HS-5 (cell line): ENCODE results near the gene GP5.

Source experiments
- DNase-seq: peaks from one replicate; pipeline ENCODE4 v3.0.0-alpha.2; 2012; ENCODE audit warnings: low read depth

Gene GP5

DNA sequence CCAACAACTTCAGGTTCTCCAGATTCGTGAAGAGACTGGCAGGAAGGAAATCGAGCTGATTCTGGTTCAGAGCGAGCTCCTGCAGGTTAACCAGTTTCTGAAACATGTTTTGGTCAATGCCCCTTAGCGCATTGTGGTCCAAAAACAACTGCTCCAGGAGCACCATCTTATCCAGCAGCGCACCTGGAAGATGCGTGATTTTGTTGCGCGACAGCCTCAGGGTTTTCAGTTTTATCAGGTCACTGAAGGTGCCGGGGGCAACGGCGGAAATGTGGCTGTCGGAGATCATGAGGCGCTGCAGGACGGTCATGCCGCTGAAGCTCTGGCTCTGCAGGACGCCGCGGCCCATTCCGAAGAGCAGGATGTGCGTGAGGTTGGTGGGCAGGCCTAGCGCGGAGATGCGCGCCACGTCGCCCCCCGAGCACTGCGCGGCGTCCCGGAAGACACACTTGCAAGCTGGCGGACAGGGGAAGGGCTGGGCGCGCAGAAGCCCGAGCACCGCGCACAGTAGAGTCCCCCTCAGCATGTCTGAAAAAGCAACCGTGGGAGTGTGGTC is 1.2 kb downstream of the GP5 start:
- no peak for DNase-seq

GRCh38 chr3:194396859-194397756 is 2.0 kb downstream of the GP5 start:
- DNase-seq, result no peak

DNA sequence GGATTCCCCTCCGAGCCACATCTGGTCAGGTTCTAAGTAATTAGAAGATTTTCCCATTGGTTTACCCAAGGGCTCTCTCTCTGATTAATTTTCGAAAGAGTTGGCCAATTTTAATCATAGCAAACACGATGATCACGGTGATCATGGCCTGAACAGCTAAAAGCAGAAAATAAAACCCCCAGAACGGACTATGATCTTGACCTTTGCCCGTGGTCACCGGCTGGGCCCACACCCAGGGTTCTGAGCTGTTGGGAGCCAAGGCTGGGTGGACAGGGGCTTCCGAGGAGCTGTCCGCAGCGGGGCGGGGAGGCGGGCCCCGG is 2.6 kb downstream of the GP5 start:
- DNase-seq, result no peak

DNA sequence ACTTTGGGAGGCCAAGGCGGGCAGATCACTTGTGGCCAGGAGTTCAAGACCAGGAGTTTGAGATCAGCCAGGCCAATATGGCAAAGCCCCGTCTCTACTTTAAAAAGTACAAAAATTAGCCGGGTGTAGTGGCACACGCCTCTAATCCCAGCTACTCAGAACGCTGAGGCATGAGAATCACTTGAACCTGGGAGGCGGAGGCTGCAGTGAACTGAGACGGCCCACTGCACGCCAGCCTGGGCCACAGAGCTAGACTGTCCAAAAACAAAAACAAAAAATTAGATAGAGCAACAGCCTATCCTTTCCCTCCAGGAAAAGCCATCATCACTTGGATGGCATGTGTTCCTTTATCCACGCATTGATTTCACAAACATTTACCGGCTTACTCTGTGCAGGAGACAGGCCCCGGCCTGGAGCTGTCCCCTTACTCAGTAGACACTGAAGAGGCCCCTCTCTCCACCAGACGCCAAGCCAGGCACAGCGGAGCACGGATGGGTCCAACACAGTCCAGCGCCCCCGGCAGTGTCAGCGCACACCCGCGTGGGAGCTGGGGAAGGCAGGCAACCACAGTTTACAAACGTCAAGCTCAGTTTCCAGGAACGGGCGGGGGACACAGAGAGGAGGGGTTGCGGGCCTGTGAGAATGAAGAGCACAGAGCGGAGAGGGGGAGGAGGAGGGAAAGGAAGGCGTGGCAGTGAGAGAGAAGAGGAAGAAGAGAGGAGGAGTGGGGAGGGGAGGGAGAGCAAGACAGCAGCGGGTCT is 3.1 kb downstream of the GP5 start:
- DNase-seq, result no peak

GRCh38 chr3:194395212-194395611 is 3.9 kb downstream of the GP5 start:
- no peak for DNase-seq

DNA sequence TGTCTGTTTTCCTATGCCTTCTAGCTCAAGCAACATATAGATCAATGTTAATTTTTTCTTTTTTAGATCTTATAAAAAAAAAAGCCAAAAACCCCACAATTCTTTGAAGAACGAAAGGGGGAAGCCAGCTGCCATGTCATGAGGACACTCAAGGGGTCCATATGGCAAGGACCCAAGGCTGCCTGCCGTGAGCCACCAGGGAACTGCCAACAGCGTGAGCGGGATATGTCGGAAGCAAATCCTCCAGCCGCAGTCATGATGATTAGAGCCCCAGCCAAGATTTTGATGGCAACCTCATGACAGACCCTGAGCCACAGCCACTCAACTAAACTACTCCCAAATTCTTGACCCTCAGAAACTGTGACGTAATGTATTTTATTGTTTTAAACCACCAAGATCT is 6.5 kb downstream of the GP5 start:
- DNase-seq, result no peak

DNA sequence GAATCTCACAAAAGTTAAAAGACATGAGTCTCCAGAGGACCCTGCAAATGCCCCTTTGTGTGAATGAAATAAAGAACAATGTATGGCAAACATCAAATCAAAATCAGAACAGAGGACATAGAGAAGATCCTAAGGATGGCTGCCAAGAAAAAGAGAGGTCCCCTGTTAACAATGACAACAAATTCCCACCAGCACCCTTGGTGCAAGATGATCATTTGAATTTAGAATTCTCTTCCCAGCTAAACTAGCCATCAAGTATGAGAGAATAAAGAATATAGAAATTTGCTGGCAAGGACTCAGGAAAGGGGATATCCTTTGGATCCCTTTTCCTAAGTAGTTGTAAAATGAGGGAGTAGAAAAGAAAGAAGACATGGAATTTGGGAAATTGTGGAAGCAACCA is 8.2 kb downstream of the GP5 start:
- no peak for DNase-seq

- no peak for DNase-seq
Observed at GRCh38 chr3:194389269-194389668, 9.8 kb downstream of the GP5 start.

GRCh38 chr3:194387926-194388418 is 11.1 kb downstream of the GP5 start:
- no peak for DNase-seq

GRCh38 chr3:194387276-194387675 is 11.8 kb downstream of the GP5 start:
- DNase-seq, result no peak

DNA sequence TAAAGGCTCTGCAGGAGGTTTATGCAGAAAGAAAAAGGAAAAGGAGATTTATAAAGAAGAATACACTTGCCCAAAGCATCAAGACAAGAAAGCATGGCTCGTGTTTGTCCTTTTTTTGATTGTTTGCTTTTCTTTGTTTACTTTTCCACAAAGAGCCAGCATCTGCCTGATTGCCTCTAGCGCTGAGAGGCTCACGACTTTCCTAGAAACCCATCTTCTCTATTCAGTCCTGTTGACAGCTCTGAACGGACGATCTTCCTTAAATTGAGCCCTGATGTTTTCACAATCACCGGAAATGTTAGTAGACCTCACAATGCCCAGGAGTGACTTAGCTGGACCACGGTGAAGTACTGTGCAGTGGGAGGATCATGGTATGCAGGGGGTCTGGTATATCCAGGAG is 12.4 kb downstream of the GP5 start:
- DNase-seq, result no peak

DNA sequence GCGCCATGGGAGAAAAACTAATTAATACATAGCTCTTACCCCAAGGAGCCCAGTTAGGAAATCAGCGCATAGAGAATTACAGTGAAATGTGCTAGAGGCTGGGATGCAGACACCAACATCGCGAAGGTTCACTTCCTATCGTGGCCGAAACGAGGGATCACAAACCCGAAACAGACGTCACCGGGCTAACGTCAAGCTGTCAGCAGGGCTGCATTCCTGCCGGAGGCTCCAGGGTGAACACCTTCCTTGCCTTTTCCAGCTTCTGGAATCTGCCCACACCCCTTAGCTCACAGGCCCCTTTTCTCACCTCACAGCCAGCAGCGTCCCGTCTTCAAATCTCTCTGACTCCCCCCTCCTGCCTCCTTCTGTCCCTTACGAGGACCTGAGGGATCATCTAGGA is 13.0 kb downstream of the GP5 start:
- no peak for DNase-seq

DNA sequence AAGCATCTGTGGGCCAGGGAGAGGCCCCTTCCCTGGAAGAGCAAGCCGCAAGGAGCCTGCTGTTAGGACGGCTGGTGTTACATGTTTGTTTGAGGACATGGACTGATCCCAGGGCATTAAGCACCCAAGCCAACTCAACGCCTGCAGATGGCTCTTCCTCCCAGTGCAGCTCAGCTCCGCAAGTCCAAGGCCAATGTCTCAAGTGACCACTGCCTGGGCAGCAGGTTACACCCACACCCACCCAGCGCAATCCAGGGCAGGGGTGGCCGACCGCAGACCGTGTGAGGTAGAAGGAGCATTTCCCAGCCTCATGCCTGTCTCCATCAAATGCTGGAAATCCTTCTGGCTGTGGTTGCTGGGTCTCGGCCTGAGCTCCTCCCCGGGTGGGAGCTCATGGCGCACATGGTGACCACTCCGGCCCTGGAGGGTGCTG is 14.5 kb downstream of the GP5 start:
- DNase-seq, result no peak

GRCh38 chr3:194384156-194384555 is 14.9 kb downstream of the GP5 start:
- no peak for DNase-seq

GRCh38 chr3:194383276-194383940 is 15.7 kb downstream of the GP5 start:
- DNase-seq, result no peak

DNA sequence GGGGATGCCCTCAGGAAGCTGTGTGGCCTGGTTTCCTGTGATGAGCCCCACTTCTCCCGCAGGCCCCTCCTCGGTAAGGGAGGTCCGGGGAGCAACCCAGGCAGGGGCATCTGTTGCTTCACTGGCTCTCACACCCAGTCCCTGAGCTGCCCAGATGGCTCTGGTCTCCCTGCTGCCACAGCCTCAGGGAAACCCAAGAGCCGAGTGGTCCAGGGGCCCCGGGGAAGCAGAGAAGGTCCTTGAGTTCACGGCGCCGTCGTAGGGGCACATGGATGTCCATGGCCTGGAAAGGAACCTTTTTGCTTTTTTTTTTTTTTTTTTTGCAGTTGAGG is 16.2 kb downstream of the GP5 start:
- no peak for DNase-seq

GRCh38 chr3:194382196-194382891 is 16.7 kb downstream of the GP5 start:
- no peak for DNase-seq

DNA sequence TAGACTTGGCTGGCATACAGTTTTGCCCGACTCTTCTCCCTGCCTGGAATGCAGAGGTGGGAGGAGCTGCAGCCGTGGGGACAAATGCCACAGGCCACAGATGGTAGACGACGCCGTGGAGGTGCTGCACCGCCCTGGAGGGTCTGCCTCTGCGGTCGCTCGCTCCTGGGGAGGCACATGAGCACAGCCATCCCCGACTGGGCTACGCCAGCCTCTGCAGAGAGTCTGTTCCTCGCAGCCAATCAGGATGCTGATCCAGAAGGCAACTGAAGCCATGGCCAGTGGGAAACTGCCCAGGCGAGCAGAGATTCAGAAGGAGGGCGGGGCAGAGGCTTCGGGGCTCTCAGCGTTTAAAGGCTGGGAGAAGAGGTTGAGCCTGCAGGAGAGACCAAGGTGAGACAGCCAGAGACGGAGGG is 17.6 kb downstream of the GP5 start:
- no peak for DNase-seq

- DNase-seq, result no peak
Observed at GRCh38 chr3:194380326-194380725, 18.7 kb downstream of the GP5 start.

GRCh38 chr3:194379651-194380050 is 19.4 kb downstream of the GP5 start:
- no peak for DNase-seq

GRCh38 chr3:194379231-194379630 is 19.8 kb downstream of the GP5 start:
- DNase-seq, result no peak

- no peak for DNase-seq
Observed at GRCh38 chr3:194377708-194378107, 21.4 kb downstream of the GP5 start.
